ENCODE measurements around the gene SNX10. TPM values are rescaled to one million over a fixed set of nuclear protein-coding genes. Genes with fewer than 3 reads are reported as not detected.

The SNX10 gene
- total RNA-seq, 4 donors from 2014 or later = 1.9 to 6.9 (median 4.0) TPM

GRCh38 chr7:26385240-26385639 is 93.6 kb downstream of the SNX10 start:
- H3K36me3 ChIP-seq = no peaks in the 10 kb centered on the region
- no peaks in the 10 kb centered on the region for H3K9me3 ChIP-seq
- no peak overlapping the region for H3K27ac ChIP-seq
- peaks cover 0 to under 1% (median 0%) of the 10 kb centered on the region in 3 donors for H3K4me1 ChIP-seq
- peaks cover 87% of the 10 kb centered on the region for H3K27me3 ChIP-seq
- H3K4me3 ChIP-seq = no peak overlapping the region
- ATAC-seq = no peak
- TF ChIP-seq POLR2A (IDR thresholded peaks at IDR 0.05) (no peak), POLR2AphosphoS5 (IDR thresholded peaks at IDR 0.05) (no peak), CTCF (IDR thresholded peaks at IDR 0.05) (no peak), EP300 (IDR thresholded peaks at IDR 0.05) (no peak)

- peaks cover 79% of the 10 kb centered on the region for H3K27me3 ChIP-seq
- H3K4me3 ChIP-seq = no peak overlapping the region
- H3K27ac ChIP-seq = no peak overlapping the region
- ATAC-seq = no peak
- WGBS, 2 donors (ENCODE audit: low coverage in 1 of 2) = 65 to 100% methylated on average over 1 to 2 of the region's 2 CpGs
- TF ChIP-seq POLR2A (IDR thresholded peaks at IDR 0.05) = no peak
- TF ChIP-seq EP300 (IDR thresholded peaks at IDR 0.05) = no peak
- no peaks in the 10 kb centered on the region for H3K36me3 ChIP-seq
- no peaks in the 10 kb centered on the region for H3K4me1 ChIP-seq
- no peaks in the 10 kb centered on the region for H3K9me3 ChIP-seq
These were observed 96.1 kb downstream of the SNX10 start for GRCh38 chr7:26387731-26388130.

GRCh38 chr7:26388256-26388655 is 96.6 kb downstream of the SNX10 start:
- Histone ChIP-seq H3K9me3 (no peaks in the 10 kb centered on the region), H3K27me3 (peaks cover 75% of the 10 kb centered on the region), H3K4me1 (no peaks in the 10 kb centered on the region), H3K36me3 (no peaks in the 10 kb centered on the region), H3K27ac (no peak overlapping the region), H3K4me3 (no peak overlapping the region)
- TF ChIP-seq POLR2AphosphoS5 (IDR thresholded peaks at IDR 0.05) = no peak
- TF ChIP-seq EP300 (IDR thresholded peaks at IDR 0.05) = no peak
- TF ChIP-seq POLR2A (IDR thresholded peaks at IDR 0.05) = no peak
- TF ChIP-seq CTCF (IDR thresholded peaks at IDR 0.05) = no peak
- 68 to 88% methylated on average over 3 to 4 of the region's 4 CpGs for WGBS, 2 donors (ENCODE audit: low coverage in 1 of 2)
- ATAC-seq = no peak

- ATAC-seq = no peak
- no peak for TF ChIP-seq POLR2AphosphoS5 (IDR thresholded peaks at IDR 0.05)
- TF ChIP-seq EP300 (IDR thresholded peaks at IDR 0.05) = no peak
- TF ChIP-seq CTCF (IDR thresholded peaks at IDR 0.05) = no peak
- TF ChIP-seq POLR2A (IDR thresholded peaks at IDR 0.05) = no peak
- no peaks in the 10 kb centered on the region for H3K4me1 ChIP-seq
- no peak overlapping the region for H3K4me3 ChIP-seq
- H3K36me3 ChIP-seq = no peaks in the 10 kb centered on the region
- WGBS, 2 donors (ENCODE audit: low coverage in 1 of 2) = 80 to 82% methylated on average over 2 of the region's 2 CpGs
- H3K27me3 ChIP-seq = peaks cover 64% of the 10 kb centered on the region
- no peaks in the 10 kb centered on the region for H3K9me3 ChIP-seq
- no peak overlapping the region for H3K27ac ChIP-seq
These were observed 98.4 kb downstream of the SNX10 start for GRCh38 chr7:26390016-26390415.

- Histone ChIP-seq H3K27me3 (peaks cover 29% of the 10 kb centered on the region), H3K4me1 (peaks cover 0 to 14% (median 0%) of the 10 kb centered on the region in 3 donors), H3K27ac (no peak overlapping the region), H3K36me3 (no peaks in the 10 kb centered on the region), H3K4me3 (no peak overlapping the region), H3K9me3 (no peaks in the 10 kb centered on the region)
- ATAC-seq = no peak
- TF ChIP-seq CTCF (IDR thresholded peaks at IDR 0.05) (no peak), POLR2AphosphoS5 (IDR thresholded peaks at IDR 0.05) (no peak)
- WGBS, 2 donors (ENCODE audit: low coverage in 1 of 2) = 93 to 100% methylated on average over 1 of the region's 3 CpGs
These were observed 102.2 kb downstream of the SNX10 start for GRCh38 chr7:26393818-26394217.
